Duodenal mucosa (tissue), 2 donors: ENCODE data around the gene CXXC4.
A peak's percentile ranks its signal among the peaks of the same experiment; 100 is the strongest.

Experiments
- H3K27ac ChIP-seq: one replicate; pipeline ENCODE4 v1.7.0; 2013; ENCODE audit warnings: low read depth, low read length
- H3K27me3 ChIP-seq, 2 donors: one replicate each; pipeline ENCODE4 v1.7.0; 2013; ENCODE audit warnings: low read length in 2 of 2, control low read depth in 1 of 2; ENCODE audit not compliant: insufficient read depth in 2 of 2, control insufficient read depth in 1 of 2
- H3K36me3 ChIP-seq, 2 donors: one replicate each; pipeline ENCODE4 v1.7.0; 2013; ENCODE audit warnings: low read length in 2 of 2, control low read depth in 1 of 2; ENCODE audit not compliant: insufficient read depth in 2 of 2, control insufficient read depth in 1 of 2
- H3K4me1 ChIP-seq, 2 donors: one replicate each; pipeline ENCODE4 v1.7.0; 2013; ENCODE audit warnings: low read length in 2 of 2, control low read depth in 1 of 2; ENCODE audit not compliant: insufficient read depth in 2 of 2, control insufficient read depth in 1 of 2
- H3K4me3 ChIP-seq, 2 donors: one replicate each; pipeline ENCODE4 v1.7.0; 2013; ENCODE audit warnings: low read length in 2 of 2, low read depth in 1 of 2
- H3K9ac ChIP-seq, 2 donors: one replicate each; pipeline ENCODE4 v1.7.0; 2013; ENCODE audit warnings: low read length in 2 of 2, low read depth in 1 of 2
- H3K9me3 ChIP-seq, 2 donors: one replicate each; pipeline ENCODE4 v1.7.0; 2013; ENCODE audit warnings: low read length in 2 of 2, control low read depth in 1 of 2; ENCODE audit not compliant: control insufficient read depth in 1 of 2

CXXC4 gene

DNA sequence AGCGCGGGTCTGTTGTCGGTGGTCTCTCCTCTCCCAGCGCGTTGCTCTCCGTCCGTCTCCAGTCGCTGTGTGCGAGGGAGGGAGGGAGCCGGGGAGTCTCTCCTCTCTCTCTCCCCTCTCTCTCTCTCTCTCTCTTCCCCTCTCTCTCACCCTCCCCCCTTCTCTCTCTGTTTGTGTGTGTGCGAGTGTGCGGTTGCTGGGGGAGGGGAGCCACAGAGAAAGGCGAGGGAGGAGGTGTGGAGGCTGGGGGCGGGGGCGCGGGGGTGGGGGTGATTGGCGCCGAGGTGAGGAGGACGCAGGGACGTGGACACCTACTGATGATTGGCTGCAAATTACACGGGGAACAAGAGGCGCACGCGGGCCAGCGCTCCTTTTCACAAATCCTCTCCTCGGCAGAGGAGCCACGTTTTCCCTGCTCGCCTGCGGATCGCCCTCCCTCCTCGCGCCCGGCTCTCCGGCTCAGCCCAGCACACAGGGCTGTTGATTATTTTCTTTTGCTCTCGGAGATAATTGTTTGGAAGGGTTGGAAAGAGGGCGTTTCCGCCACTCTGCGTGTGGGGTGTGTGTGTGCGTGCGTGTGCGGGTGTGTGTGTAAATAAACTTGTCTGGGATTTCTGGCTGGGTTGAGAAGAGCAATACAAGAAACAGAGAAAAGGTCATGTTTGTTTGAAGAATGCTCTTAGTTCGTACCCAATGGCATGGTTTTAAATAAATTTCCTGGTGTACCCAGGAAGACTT, at the start of gene CXXC4:
TSS of gene CXXC4 (minus strand) at position 73 of the 738 bp plus-strand sequence. CDS start 3,092 bp downstream, outside the sequence.
- Histone ChIP-seq H3K4me1 (peaks cover 20 to 25% of the 10 kb centered on the region in 2 donors), H3K4me3 (peak within 1 kb of the TSS; percentile 76 to 81), H3K27ac (peak within 1 kb of the TSS; percentile 45), H3K27me3 (no peaks in the 10 kb centered on the region), H3K9me3 (no peaks in the 10 kb centered on the region), H3K36me3 (no peaks in the 10 kb centered on the region), H3K9ac (peak within 1 kb of the TSS; percentile 48 to 49)

DNA sequence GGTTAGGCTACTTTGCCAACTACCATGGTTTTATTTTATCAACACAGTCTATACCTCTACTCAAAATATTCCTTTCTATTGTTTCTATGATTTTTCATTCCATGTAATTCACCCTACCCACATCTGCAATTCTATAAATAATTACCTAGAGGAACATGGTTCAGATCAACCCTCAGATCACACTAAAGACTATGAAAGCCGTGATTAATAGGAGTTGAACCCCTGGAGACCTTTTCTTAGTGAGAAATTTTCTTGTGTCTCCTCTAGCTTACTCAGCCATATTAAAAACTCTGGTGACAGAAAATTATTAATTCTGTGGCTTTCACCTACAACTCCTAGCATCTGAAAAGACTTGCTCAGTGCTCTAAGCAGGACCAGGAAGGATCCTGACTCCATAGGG, 38.5 kb upstream of the CXXC4 start:
- Histone ChIP-seq H3K27ac (no peak overlapping the region), H3K36me3 (no peaks in the 10 kb centered on the region), H3K27me3 (no peaks in the 10 kb centered on the region), H3K4me3 (no peak overlapping the region), H3K4me1 (no peaks in the 10 kb centered on the region), H3K9me3 (no peaks in the 10 kb centered on the region), H3K9ac (no peak overlapping the region)

DNA sequence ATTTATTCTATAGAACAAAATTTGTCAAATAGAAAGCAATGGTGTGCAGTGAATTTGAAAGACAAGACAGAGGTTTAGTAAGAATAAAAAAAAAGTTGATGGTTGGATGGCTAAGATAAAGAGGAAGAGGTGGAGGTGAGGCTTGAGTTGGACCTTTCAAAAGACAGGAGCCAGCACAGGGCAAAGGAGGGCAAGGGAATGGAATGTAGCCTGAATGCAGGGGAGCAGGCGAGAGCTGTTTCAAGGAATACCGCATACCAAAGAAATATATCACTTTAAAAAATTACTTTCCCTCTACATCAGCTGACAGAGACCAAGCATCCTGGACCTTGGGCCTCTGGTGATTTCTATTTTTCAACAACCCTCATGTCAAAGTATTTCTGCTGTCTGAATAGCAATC, 38.0 kb upstream of the CXXC4 start:
- H3K27ac ChIP-seq: no peak overlapping the region
- H3K9me3 ChIP-seq: no peaks in the 10 kb centered on the region
- H3K27me3 ChIP-seq: no peaks in the 10 kb centered on the region
- H3K4me1 ChIP-seq: no peaks in the 10 kb centered on the region
- no peak overlapping the region for H3K9ac ChIP-seq
- H3K4me3 ChIP-seq: no peak overlapping the region
- H3K36me3 ChIP-seq: no peaks in the 10 kb centered on the region

DNA sequence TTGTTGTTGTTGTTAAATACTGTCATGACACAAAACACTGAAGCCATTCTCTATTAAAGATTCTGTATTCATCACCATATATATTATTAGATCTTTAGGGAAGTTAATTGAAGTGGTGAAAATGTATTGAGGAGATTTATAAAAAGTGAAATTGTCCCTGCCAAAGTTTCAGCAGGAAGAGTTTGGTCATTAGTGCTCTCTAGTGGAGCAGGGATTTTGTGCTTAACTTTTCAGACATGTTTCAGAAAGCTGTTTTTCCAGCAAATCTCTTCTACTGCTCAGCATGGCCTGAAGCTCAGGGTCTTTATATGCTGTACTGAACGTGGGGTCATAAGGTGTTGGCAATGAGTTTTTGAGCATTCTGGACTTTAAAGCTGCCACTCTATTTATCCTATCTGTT, 36.7 kb upstream of the CXXC4 start:
- Histone ChIP-seq H3K4me1 (no peaks in the 10 kb centered on the region), H3K9me3 (no peaks in the 10 kb centered on the region), H3K27me3 (no peaks in the 10 kb centered on the region), H3K36me3 (no peaks in the 10 kb centered on the region), H3K27ac (no peak overlapping the region), H3K4me3 (no peak overlapping the region), H3K9ac (no peak overlapping the region)

DNA sequence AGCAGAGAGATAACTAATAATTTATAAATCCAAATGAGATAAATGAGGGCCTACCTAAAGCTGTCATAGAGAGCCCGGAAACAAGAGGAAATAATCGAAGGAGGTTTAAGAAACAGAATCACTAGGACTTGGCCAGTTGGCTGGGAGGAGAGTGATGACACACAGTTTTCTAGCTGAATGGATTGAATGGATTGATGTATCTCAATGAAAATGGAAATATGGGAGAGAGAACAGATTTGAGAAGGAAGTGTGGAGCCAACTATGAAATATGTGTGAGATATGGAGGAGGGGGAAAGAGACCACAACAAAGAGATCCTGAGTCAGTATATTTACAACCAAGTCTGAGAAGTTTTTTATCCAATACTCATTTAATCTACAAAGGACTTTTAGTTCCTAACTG, 35.7 kb upstream of the CXXC4 start:
- no peak overlapping the region for H3K4me3 ChIP-seq
- no peaks in the 10 kb centered on the region for H3K4me1 ChIP-seq
- H3K9me3 ChIP-seq: no peaks in the 10 kb centered on the region
- no peaks in the 10 kb centered on the region for H3K36me3 ChIP-seq
- no peaks in the 10 kb centered on the region for H3K27me3 ChIP-seq
- H3K9ac ChIP-seq: no peak overlapping the region
- no peak overlapping the region for H3K27ac ChIP-seq

DNA sequence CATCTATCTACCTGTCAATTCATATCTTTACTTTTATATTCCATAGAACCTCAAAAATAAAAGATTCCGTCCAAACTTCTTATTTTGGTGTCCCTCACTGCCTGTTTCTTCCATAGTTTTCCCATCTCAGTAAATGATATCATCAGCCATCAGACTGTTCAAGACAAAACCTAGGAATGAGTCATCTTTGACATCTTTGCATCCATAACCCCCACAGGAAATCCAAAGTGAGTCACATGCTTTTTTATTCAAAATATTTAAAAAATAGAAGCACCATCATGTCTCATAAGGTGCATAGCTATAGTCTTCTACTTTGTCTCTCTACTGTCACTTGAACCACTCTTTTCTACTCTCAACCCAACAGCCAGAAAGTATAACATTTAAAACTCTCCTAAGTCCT, 29.9 kb upstream of the CXXC4 start:
- H3K9me3 ChIP-seq: no peaks in the 10 kb centered on the region
- no peak overlapping the region for H3K27ac ChIP-seq
- H3K36me3 ChIP-seq: no peaks in the 10 kb centered on the region
- H3K27me3 ChIP-seq: no peaks in the 10 kb centered on the region
- no peaks in the 10 kb centered on the region for H3K4me1 ChIP-seq
- H3K4me3 ChIP-seq: no peak overlapping the region
- H3K9ac ChIP-seq: no peak overlapping the region

DNA sequence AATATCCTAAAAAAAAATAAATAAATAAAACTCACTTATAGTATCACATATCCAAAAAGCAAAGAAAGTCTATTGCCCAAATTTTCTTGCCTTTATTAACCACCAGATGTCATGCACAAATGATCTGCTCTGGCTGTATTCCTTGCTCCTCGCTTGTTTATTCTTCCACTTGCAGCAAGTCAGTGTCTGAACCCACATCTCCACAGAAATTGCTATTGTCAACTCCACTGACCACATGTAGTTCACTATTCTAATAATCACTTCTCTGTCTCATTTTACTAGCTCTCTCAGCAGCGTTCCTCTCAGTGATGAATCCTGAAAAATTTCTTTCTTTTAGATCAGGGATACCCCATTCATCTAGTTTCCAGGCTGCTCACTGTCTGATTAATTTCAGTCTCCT, 29.3 kb upstream of the CXXC4 start:
- Histone ChIP-seq H3K9ac (no peak overlapping the region), H3K4me3 (no peak overlapping the region), H3K27me3 (no peaks in the 10 kb centered on the region), H3K27ac (no peak overlapping the region), H3K9me3 (no peaks in the 10 kb centered on the region), H3K4me1 (no peaks in the 10 kb centered on the region), H3K36me3 (no peaks in the 10 kb centered on the region)

DNA sequence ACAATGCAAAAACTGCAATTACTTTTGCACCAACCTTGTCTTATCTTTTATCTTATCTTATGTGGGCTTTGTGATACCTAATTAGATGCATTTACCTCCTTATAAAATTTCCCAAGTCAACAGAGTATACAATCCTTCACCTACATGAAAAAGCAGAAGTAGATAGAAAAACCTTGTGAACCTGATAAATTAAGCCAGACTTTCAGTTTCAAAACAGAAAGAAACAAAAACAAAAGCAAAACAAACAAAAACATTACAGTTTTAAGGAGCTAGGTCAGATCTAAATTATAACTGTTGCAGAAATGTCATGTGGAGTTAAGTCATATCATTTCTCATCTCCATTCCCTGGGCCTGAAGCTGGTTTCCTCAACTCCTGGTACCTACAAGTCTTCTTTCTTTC, 24.9 kb upstream of the CXXC4 start:
- no peak overlapping the region for H3K27ac ChIP-seq
- H3K4me3 ChIP-seq: no peak overlapping the region
- no peaks in the 10 kb centered on the region for H3K27me3 ChIP-seq
- H3K4me1 ChIP-seq: no peaks in the 10 kb centered on the region
- no peak overlapping the region for H3K9ac ChIP-seq
- H3K9me3 ChIP-seq: no peaks in the 10 kb centered on the region
- H3K36me3 ChIP-seq: no peaks in the 10 kb centered on the region

DNA sequence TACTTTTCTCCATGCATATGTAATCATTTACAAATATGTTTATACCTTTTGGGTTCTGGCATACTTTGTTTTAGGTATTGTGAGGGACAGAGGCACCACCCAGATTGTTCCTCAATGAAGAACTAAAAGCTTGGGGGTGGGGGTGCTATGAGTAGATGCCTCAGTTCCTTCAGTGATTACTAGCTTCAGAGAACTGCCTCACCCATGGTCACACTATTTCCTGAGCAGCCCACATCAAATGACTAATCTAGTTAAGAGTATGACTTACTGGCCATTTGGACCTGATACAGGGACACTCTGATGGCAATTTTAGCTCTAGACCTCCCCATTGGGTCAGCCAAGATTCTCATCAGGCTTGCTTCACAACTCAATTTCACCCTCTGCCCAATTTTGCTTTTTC, 22.2 kb upstream of the CXXC4 start:
- no peaks in the 10 kb centered on the region for H3K27me3 ChIP-seq
- no peaks in the 10 kb centered on the region for H3K9me3 ChIP-seq
- H3K9ac ChIP-seq: no peak overlapping the region
- no peaks in the 10 kb centered on the region for H3K36me3 ChIP-seq
- H3K27ac ChIP-seq: no peak overlapping the region
- H3K4me3 ChIP-seq: no peak overlapping the region
- H3K4me1 ChIP-seq: no peaks in the 10 kb centered on the region

DNA sequence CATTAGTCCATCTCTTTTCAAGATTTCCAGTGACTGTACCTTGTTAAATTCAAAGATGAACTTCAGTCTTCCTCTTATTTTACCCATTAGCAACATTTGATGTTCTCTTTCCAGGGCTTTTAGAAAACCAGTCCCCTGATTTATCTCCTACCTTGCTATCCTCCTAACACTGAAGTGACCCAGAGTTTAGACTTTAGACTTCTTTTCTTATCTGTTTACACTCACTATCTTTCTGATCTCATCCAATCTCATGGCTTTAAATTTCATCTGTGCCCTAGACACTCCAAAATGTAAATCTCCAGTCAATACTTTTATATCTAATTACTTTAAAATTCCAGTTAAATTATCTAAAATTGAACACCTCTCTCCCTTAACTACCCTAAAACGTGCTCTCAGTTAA, 13.5 kb upstream of the CXXC4 start:
- Histone ChIP-seq H3K9ac (no peak overlapping the region), H3K36me3 (no peaks in the 10 kb centered on the region), H3K27me3 (no peaks in the 10 kb centered on the region), H3K4me3 (no peak overlapping the region), H3K27ac (no peak overlapping the region), H3K9me3 (no peaks in the 10 kb centered on the region), H3K4me1 (no peaks in the 10 kb centered on the region)

DNA sequence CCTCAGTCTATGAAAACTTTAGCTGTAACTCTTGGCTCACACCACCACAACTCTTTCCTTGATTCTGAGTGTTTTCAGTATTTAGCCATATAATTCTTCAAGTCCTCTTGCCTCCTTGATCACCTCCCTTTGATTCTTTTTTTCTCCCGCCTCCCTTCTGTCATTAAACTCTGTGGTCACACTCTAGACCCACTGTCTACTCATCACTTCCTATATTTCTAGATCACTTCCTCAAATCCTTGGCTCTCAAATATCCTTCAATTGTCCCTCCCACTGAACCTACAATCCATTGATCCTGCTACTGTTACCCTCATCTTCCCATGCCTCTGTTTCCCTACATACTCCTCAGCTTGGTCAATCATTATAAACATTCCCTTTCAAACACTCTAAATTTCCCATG, 12.4 kb upstream of the CXXC4 start:
- Histone ChIP-seq H3K9me3 (no peaks in the 10 kb centered on the region), H3K27me3 (no peaks in the 10 kb centered on the region), H3K27ac (no peak overlapping the region), H3K36me3 (no peaks in the 10 kb centered on the region), H3K4me3 (no peak overlapping the region), H3K9ac (no peak overlapping the region), H3K4me1 (no peaks in the 10 kb centered on the region)
